HG02798 (cell line): Measurements from ENCODE around the gene ESPN.

Experiments used
- ATAC-seq: cut with Tn5 transposase; IDR thresholded peaks from one replicate; pipeline ENCODE4 v1.9.1; 2021; ENCODE audit warnings: mild to moderate bottlenecking; ENCODE audit not compliant: unreplicated experiment, poor library complexity

ESPN gene

GRCh38 chr1:6401673-6402072 lies 22.9 kb upstream of the ESPN start:
- ATAC-seq = no peak

- no peak for ATAC-seq
These were observed 16.6 kb upstream of the ESPN start for GRCh38 chr1:6408023-6408422.

GRCh38 chr1:6409053-6409452 lies 15.5 kb upstream of the ESPN start:
- ATAC-seq = no peak

GRCh38 chr1:6409733-6410132 lies 14.8 kb upstream of the ESPN start:
- no peak for ATAC-seq

GRCh38 chr1:6410248-6410893 lies 14.2 kb upstream of the ESPN start:
- no peak for ATAC-seq

GRCh38 chr1:6412896-6413295 lies 11.7 kb upstream of the ESPN start:
- ATAC-seq = no peak

GRCh38 chr1:6414443-6414844 lies 10.1 kb upstream of the ESPN start:
- ATAC-seq = peak; percentile 78

GRCh38 chr1:6414881-6415626 lies 9.5 kb upstream of the ESPN start:
- ATAC-seq = no peak

- no peak for ATAC-seq
These were observed 8.3 kb upstream of the ESPN start for GRCh38 chr1:6416295-6416656.

GRCh38 chr1:6416906-6417305 lies 7.7 kb upstream of the ESPN start:
- no peak for ATAC-seq

- no peak for ATAC-seq
These were observed 6.5 kb upstream of the ESPN start for GRCh38 chr1:6417961-6418667.

GRCh38 chr1:6418668-6419396 lies 5.7 kb upstream of the ESPN start:
- no peak for ATAC-seq

- ATAC-seq = no peak
These were observed 5.2 kb upstream of the ESPN start for GRCh38 chr1:6419397-6419803.

GRCh38 chr1:6419804-6420453 lies 4.6 kb upstream of the ESPN start, which contains the start of gene HES2:
Gene HES2 (minus strand): TSS chr1:6419919. CDS start chr1:6419820, 99 bp downstream.
- no peak for ATAC-seq

GRCh38 chr1:6420454-6421042 lies 4.0 kb upstream of the ESPN start:
- no peak for ATAC-seq

GRCh38 chr1:6421266-6421665 lies 3.3 kb upstream of the ESPN start:
- no peak for ATAC-seq

- ATAC-seq = peak; percentile 37
These were observed 1.1 kb upstream of the ESPN start for GRCh38 chr1:6423321-6423999.

GRCh38 chr1:6424000-6424565 lies 493 bp upstream of the ESPN start:
- ATAC-seq = no peak

GRCh38 chr1:6425658-6426057 lies 1.1 kb downstream of the ESPN start:
- ATAC-seq = no peak
